ENCODE measurements around the gene CGNL1.

CGNL1 gene

GRCh38 chr15:57503051-57503702 lies 126.9 kb downstream of the CGNL1 start:
- DNase-seq = no peak

DNA sequence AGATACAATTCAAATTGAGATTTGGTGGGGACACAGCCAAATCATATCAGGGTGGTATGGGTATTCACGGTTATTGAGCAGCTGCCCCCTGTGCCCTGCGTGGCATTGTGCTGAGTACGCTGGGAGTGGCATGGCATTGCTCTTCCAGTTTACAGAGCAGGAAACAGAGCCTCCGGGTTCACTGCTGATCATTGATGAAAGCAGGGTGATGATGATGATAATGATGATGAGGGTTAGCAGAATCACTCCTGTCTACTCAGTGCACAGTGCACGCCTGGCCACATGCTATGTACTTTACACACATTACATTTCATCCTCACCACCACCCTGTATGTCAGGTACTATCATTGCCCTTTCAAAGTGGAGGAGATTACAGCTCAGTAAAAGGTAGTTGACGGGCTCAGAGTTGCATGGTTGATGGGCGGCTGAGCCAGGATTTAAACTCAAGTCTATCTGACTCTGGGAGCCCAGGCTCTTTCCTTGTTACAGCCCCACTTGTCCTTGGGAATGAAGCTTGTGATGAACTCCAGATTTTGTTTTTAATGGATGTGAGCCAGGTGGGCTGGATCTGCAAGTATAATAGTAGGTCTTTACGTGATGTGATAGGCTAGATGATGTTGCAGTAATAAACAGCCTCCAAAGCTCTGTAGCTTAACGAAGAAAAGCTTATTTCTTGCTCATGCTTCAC lies 127.8 kb downstream of the CGNL1 start:
- DNase-seq = no peak

DNA sequence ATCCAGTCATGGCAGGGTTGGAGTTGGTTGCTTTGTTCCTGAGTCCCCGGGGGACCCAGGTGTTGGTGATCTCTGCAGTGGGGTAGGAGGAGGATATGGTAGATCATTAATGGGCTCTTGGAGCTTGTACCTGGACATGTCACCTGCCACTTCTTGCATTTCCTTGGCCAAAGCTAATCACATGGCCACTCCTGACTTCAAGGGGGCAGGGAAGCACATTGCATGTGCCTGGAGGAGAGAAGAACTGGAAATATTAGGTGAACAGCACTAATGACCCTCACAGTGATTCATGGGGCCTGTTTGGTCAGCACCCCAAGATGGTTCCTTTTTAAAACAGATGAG lies 128.3 kb downstream of the CGNL1 start:
- DNase-seq = no peak

DNA sequence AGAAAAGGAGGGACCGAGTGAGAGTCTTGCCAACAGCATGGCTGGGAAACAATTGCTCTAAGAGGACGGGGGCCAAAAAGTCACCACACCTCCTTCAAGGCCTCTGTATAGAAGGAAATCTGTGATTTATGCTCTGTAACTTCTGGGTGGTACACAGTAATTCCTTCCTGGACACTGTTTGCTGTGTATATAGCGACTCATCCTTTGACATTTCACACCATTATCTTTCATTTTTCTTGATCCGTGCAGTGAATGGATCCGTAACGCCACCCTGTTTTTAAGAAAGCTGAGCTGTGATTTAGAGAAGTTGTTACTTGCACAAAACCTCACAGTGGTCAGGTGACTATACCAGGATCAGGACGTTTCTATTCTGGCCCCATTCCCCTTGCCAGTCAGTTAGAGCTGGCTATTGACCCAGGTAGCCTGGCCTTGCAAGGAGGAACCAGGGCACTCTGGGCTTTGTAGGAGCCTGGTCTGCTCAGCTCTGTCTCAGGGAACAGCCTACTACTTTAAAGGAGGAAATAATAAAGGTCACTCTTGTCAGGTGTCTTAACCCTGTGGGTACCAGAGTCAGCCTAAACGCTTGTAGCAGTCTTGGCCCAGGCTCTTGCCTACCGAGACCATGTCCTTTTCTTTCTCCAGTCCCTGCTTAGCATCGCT lies 128.9 kb downstream of the CGNL1 start:
- no peak for DNase-seq

DNA sequence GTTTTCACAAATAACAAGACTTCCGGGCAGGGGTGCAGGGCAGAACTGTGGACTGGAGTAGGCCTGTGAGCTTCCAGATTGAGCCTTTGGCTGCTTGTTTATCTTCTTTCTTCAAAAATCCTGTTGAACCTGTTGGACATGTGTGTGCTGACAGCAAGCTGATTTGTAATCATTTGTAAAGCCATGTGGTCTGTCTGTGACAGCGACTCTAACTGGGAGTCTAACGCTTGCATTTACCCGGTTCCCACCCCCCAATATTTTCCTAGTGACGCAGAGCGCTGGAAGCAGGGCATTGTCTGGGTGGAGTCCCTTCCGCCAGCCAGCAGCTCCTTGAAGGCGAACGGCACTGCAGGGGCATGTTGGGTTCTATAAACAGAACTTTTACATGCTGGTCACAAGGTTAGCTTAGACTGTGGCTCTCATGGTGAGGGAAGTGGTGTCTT lies 129.7 kb downstream of the CGNL1 start:
- DNase-seq = no peak

DNA sequence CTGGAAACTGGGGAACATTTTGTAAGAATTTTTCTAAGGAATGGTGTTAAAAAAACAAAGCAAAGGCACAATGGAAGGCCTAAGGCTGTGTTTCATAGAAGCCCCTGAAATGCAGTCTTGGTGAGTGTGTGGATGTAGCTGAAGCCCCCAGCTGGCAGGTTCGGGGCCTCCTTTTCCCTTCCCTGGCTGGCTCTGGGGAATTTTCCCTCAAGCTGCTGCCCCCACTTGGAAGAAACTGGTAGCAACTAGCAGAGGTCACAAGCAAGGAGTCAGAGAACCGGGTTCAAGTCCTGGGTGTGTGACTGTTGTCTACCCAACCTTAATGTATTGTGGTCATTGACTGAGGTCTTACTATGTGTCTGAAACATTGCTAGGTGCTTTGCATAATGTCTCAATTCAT lies 130.1 kb downstream of the CGNL1 start:
- DNase-seq = no peak

DNA sequence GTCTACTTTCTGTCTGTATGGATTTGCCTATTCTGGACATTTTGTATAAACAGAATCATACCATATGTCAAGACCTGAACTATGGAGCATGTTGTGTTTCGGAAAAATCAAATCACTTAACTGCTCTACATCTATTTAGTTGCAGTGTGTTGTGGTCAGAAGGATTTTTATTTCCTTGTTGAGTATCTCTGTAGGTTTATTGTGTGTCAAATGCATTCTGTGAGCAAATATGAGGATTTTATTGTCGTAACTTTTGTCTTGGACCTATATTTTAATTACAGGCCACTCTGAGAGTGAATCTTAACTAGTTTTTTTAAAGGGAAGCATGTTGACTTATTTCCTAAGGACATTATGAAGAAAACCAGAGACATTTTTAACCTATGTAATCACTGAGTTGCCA lies 130.8 kb downstream of the CGNL1 start:
- no peak for DNase-seq

GRCh38 chr15:57509126-57509525 lies 132.8 kb downstream of the CGNL1 start:
- no peak for DNase-seq

- DNase-seq = no peak
These were observed 133.7 kb downstream of the CGNL1 start for GRCh38 chr15:57509965-57510364.

GRCh38 chr15:57510647-57511046 lies 134.3 kb downstream of the CGNL1 start:
- DNase-seq = no peak

DNA sequence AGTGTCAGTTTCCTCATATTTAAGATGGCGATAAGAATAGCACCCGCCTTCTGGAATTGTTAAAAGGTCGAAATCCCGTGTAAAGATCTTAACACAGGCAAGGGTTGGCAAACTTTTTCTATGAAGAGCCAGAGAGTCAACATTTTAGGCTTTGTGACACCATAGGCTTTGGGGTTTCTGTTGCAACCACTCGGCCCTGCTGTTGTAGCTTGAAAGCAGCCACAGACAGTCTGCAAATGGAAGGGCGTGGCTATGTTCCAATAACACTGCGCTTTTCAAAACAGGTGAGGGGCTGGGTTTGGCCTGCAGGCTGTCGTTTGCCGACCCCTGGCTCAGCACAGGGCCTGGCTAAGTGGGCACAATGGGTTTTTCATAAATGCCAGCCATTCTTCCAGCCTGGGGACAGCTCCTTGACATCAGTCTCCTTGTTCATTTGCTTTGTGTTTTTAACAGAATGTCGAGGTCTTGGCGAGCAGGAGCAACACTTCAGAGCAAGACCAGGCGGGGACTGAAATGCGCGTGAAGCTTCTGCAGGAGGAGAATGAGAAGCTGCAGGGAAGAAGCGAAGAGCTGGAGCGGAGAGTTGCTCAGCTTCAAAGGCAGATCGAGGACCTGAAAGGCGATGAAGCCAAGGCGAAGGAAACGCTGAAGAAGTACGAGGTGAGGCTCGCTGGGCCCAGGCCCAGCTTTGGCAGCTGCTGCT lies 140.2 kb downstream of the CGNL1 start:
- DNase-seq = no peak

- DNase-seq = no peak
These were observed 140.8 kb downstream of the CGNL1 start for GRCh38 chr15:57517030-57517671.

GRCh38 chr15:57518779-57519405 lies 142.6 kb downstream of the CGNL1 start:
- DNase-seq = no peak

- DNase-seq = no peak
These were observed 143.5 kb downstream of the CGNL1 start for GRCh38 chr15:57519806-57520205.

DNA sequence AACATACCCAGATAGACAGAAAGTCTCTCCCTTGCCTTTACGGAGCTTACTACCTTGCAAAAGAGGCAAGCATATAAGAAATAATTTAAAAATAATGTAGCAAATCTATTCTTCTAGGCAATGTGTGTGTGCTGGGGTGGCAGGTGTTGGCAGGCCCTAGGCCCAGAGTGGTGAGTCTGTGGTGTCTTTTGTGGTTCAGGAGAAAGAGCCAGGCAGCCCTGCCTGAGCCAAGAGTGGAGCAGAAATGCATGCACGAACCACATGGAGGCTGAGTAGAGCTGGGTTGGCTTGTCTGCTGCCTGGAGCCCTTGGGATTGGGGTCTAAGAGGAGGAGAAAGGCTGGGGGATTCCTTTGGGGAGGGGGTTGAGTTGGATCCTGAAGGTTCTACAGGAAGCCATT lies 145.2 kb downstream of the CGNL1 start:
- DNase-seq = no peak

DNA sequence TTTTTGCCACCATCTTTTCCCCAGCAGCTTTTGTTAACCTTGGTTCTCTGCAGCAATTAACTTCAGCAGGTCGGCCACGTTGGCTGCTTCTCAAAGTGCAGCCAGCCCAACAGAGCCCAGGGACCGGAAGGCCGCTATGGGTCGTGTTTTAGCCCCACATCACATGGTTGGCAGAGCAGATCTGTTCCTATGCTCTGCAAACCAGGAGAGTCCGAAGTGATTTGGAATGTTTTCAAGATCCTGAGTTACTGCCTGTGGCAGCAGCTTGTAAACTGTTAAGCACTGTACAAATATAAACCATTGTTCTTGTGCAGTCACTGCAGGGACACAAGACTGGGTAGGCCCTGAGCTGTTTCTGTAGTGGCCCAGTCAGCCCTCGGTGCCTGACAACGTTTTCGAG lies 145.8 kb downstream of the CGNL1 start:
- DNase-seq = no peak

DNA sequence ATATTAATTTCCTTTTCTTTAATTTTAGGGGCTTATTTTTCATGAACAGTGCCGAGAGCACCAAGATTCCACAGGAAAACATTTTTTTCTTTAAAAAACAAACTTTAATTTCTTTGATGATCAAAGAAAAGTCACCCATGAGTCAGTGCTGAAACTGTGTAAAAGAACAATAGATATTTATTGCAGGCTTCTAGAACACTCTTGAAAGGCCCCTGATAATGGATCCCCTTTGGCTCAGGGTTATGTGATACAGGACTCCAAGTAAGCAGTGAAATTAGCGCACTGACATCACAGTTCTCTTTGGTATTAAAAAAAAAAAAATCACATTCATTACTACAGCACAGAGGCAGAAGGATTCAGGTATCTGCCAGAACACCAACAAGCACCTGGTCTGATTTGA lies 149.3 kb downstream of the CGNL1 start:
- no peak for DNase-seq

- no peak for DNase-seq
These were observed 149.8 kb downstream of the CGNL1 start for GRCh38 chr15:57526076-57526475.

- DNase-seq = no peak
These were observed 150.3 kb downstream of the CGNL1 start for GRCh38 chr15:57526615-57527014.

- no peak for DNase-seq
These were observed 151.2 kb downstream of the CGNL1 start for GRCh38 chr15:57527382-57528091.

- no peak for DNase-seq
These were observed 152.7 kb downstream of the CGNL1 start for GRCh38 chr15:57528940-57529565.

DNA sequence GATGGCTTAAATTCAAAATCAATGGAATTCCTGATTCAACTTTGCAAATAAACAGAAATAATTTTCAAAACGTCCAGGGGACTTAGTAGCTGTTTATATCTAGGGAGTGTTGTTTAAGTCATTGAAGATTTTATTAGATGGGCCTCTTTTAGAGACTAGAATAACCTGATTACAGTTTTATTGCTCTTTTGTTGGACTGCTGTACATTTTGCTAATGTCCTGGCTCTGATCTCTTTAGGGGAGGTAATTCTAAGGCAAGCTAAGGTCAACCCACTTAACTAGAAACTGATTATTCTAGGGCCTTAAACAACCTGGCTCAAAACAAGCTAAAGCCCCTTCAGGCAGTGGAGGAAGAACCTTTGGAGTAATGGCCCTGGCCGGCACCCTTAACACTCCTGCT lies 153.4 kb downstream of the CGNL1 start:
- no peak for DNase-seq
